Psoas muscle (tissue), 8 donors: ENCODE data around the gene KBTBD8. TPM values are rescaled to one million over a fixed set of nuclear protein-coding genes. Genes with fewer than 3 reads are reported as not detected.
A peak's percentile ranks its signal among the peaks of the same experiment; 100 is the strongest.

ENCODE experiments used
- ATAC-seq, 4 donors: fragments of 200-7000 bp; cut with Tn5 transposase; one replicate each; pipeline ENCODE4 v1.9.1; 2020; ENCODE audit warnings: moderate library complexity in 3 of 4, mild to moderate bottlenecking in 2 of 4
- DNase-seq, 2 donors: peaks; one replicate each; pipeline ENCODE4 v3.0.0-alpha.2; 2020
- H3K27ac ChIP-seq: fragments of 200-600 bp; one replicate; pipeline ENCODE4 v1.8.0; 2022
- H3K27me3 ChIP-seq, 3 donors: fragments of 200-600 bp in 1 of 3; one replicate each; pipeline versions ENCODE4 v1.6.1 to v1.8.0; 2013 to 2022; ENCODE audit warnings: low read length in 2 of 3, mild to moderate bottlenecking in 2 of 3, moderate library complexity in 1 of 3; ENCODE audit not compliant: insufficient read depth in 3 of 3
- H3K36me3 ChIP-seq, 2 donors: fragments of 200-600 bp in 1 of 2; one replicate each; pipeline versions ENCODE4 v1.6.1 to v1.8.0; 2013 to 2022; ENCODE audit warnings: low read depth in 1 of 2, mild to moderate bottlenecking in 1 of 2, moderate library complexity in 1 of 2; ENCODE audit not compliant: insufficient read depth in 1 of 2
- H3K4me1 ChIP-seq: fragments of 200-600 bp; one replicate; pipeline ENCODE4 v1.8.0; 2022
- H3K4me3 ChIP-seq: fragments of 200-600 bp; one replicate; pipeline ENCODE4 v1.8.0; 2022; ENCODE audit warnings: mild to moderate bottlenecking
- H3K9me3 ChIP-seq: fragments of 200-600 bp; one replicate; pipeline ENCODE4 v1.8.0; 2022
- CTCF ChIP-seq: fragments of 200-600 bp; IDR thresholded peaks from one replicate; pipeline ENCODE4 v1.8.0; 2022; ENCODE audit warnings: antibody characterized with exemption
- WGBS, 3 donors: extraction: QIAGEN DNeasy Blood & Tissue Kit; methylation state at CpG; one replicate each; pipeline versions ENCODE4 v1.1.6 to v1.1.7; 2013; 5-methylcytosine and 5-hydroxymethylcytosine counted together
- intact Hi-C, 2 donors: fragments of 100-400 bp; cut with DNase I; formaldehyde crosslinking; loops; one replicate each; pipeline versions ENCODE4 v1.11.0 to v1.14.2; 2022
- polyA plus RNA-seq, 3 donors: library from polyadenylated mRNA; stranded (reverse); fragments of 200-250 nt; gene quantifications; one replicate each; pipeline ENCODE4 v1.2.3, GENCODE V29; 2013
- total RNA-seq, 4 donors: library from RNA; stranded (reverse); fragmentation: NEBNext Ultra II Directional in 2 of 4; extraction: Animal tissue kit (Norgen Biotek cat#: 25700) in 2 of 4; gene quantifications; one replicate each; pipeline versions ENCODE4 v1.2.1 to v1.2.4, GENCODE V29; 2021 to 2023
- donor health status: healthy with polysubstance abuse.
- donor health status: DM: no; HTN: no; CAD: no; lungs with moderate emphysema.
- donor health status: Bipolar disorder and iron deficiency.
- donor health status: healthy.
- donor health status: DM: yes; HTN: yes; CAD: no.
- donor health status: DM: no; HTN: no; CAD: no.
- donor health status: DM: no; HTN: no; CAD: no.
- donor health status: DM: yes; HTN: yes; CAD: no.

The KBTBD8 gene
- total and polyA plus RNA-seq, 7 donors: 1.8 to 11.2 (median 6.1) TPM

GRCh38 chr3:66998904-66999235 is 763 bp downstream of the KBTBD8 start:
- peak overlapping the region; percentile 86 for H3K27ac ChIP-seq
- WGBS, 3 donors: 1 to 3% (median 2%) methylated on average over 10 of the region's 10 CpGs
- no peak for TF ChIP-seq CTCF
- ATAC-seq (no peak), DNase-seq (no peak)
- peak overlapping the region; percentile 91 for H3K4me3 ChIP-seq
- H3K36me3 ChIP-seq: peaks cover 0 to 7% of the 10 kb centered on the region in 2 donors
- intact Hi-C loops: no loop called here
- H3K4me1 ChIP-seq: peaks cover 24% of the 10 kb centered on the region
- H3K27me3 ChIP-seq: no peaks in the 10 kb centered on the region
- no peaks in the 10 kb centered on the region for H3K9me3 ChIP-seq

- peaks cover 24% of the 10 kb centered on the region for H3K4me1 ChIP-seq
- peak in 2 of 4 donors; percentile 34 to 40 for ATAC-seq
- no peak for DNase-seq
- H3K9me3 ChIP-seq: no peaks in the 10 kb centered on the region
- H3K27ac ChIP-seq: peak overlapping the region; percentile 86
- TF ChIP-seq CTCF: no peak
- no peaks in the 10 kb centered on the region for H3K27me3 ChIP-seq
- peak overlapping the region; percentile 91 for H3K4me3 ChIP-seq
- 29 to 69% (median 40%) methylated on average over 2 of the region's 2 CpGs for WGBS, 3 donors
- peaks cover 0 to 12% of the 10 kb centered on the region in 2 donors for H3K36me3 ChIP-seq
- intact Hi-C loops: no loop called here
Observed at GRCh38 chr3:67000009-67000408, 1.9 kb downstream of the KBTBD8 start.

- Histone ChIP-seq H3K9me3 (no peaks in the 10 kb centered on the region), H3K4me1 (peaks cover 24% of the 10 kb centered on the region), H3K27ac (peak overlapping the region; percentile 86), H3K4me3 (no peak overlapping the region), H3K36me3 (peaks cover 0 to 12% of the 10 kb centered on the region in 2 donors), H3K27me3 (no peaks in the 10 kb centered on the region)
- no peak for TF ChIP-seq CTCF
- DNase-seq: no peak
- 70 to 85% (median 76%) methylated on average over 8 of the region's 8 CpGs for WGBS, 3 donors
- intact Hi-C loops: no loop called here
- no peak for ATAC-seq
Observed at GRCh38 chr3:67001086-67001861, 3.2 kb downstream of the KBTBD8 start.

- peaks cover 0 to 30% of the 10 kb centered on the region in 2 donors for H3K36me3 ChIP-seq
- intact Hi-C loops: no loop called here
- DNase-seq (no peak), ATAC-seq (peak in 1 of 4 donors; percentile 71)
- H3K9me3 ChIP-seq: no peaks in the 10 kb centered on the region
- peaks cover 7% of the 10 kb centered on the region for H3K4me1 ChIP-seq
- H3K4me3 ChIP-seq: no peak overlapping the region
- WGBS, 3 donors: 80 to 100% (median 88%) methylated on average over 1 of the region's 1 CpG
- no peaks in the 10 kb centered on the region for H3K27me3 ChIP-seq
- H3K27ac ChIP-seq: no peak overlapping the region
- no peak for TF ChIP-seq CTCF
Observed at GRCh38 chr3:67005974-67006373, 7.9 kb downstream of the KBTBD8 start.

- Histone ChIP-seq H3K9me3 (no peaks in the 10 kb centered on the region), H3K4me3 (no peak overlapping the region), H3K36me3 (peaks cover 0 to 30% of the 10 kb centered on the region in 2 donors), H3K4me1 (peaks cover 2% of the 10 kb centered on the region), H3K27me3 (no peaks in the 10 kb centered on the region), H3K27ac (no peak overlapping the region)
- 74 to 93% (median 79%) methylated on average over 5 of the region's 5 CpGs for WGBS, 3 donors
- no peak for TF ChIP-seq CTCF
- DNase-seq (no peak), ATAC-seq (no peak)
- intact Hi-C loops: no loop called here
Observed at GRCh38 chr3:67006460-67006859, 8.4 kb downstream of the KBTBD8 start.
